Activated T-cell treated with anti-CD3 and anti-CD28 coated beads, Interleukin-2, amount 50 U/mL, for 72 hours (primary cell): ENCODE results near the gene GPR89A. TPM values are rescaled to one million over a fixed set of nuclear protein-coding genes. Genes with fewer than 3 reads are reported as not detected.
A peak's percentile ranks its signal among the peaks of the same experiment; 100 is the strongest.
"Not testable (repeated sequence)": the region's sequence is repeated elsewhere in the genome, so short reads cannot be mapped to it uniquely, and the experiment has no call there.

Source experiments
- ATAC-seq, 2 donors: fragments of 150-1000 bp; cut with Tn5 transposase; replicated peaks in 1 of 2; 2 replicates each; pipeline ENCODE4 v1.10.0; 2021; ENCODE audit warnings: moderate library complexity in 2 of 2, mild to moderate bottlenecking in 1 of 2
- DNase-seq, 2 donors: peaks; one replicate each; pipeline ENCODE4 v3.0.0; 2021 to 2022; ENCODE audit warnings: mixed read lengths in 1 of 2
- H3K27ac Mint-ChIP-seq: one replicate; pipeline ENCODE4 v1.8.0; 2022; ENCODE audit warnings: mild to moderate bottlenecking, moderate library complexity, mixed read lengths
- H3K27me3 Mint-ChIP-seq: one replicate; pipeline ENCODE4 v1.8.0; 2022; ENCODE audit warnings: low read depth, mixed read lengths
- H3K36me3 Mint-ChIP-seq, 2 donors: one replicate each; pipeline ENCODE4 v1.8.0; 2022; ENCODE audit warnings: mixed read lengths in 2 of 2, mild to moderate bottlenecking in 1 of 2; ENCODE audit not compliant: insufficient read depth in 2 of 2
- H3K4me1 Mint-ChIP-seq: one replicate; pipeline ENCODE4 v1.8.0; 2022; ENCODE audit warnings: low read depth, mixed read lengths
- H3K4me3 Mint-ChIP-seq, 2 donors: one replicate each; pipeline ENCODE4 v1.8.0; 2022; ENCODE audit warnings: mild to moderate bottlenecking in 2 of 2, mixed read lengths in 2 of 2, moderate library complexity in 2 of 2
- H3K9me3 Mint-ChIP-seq, 2 donors: one replicate each; pipeline ENCODE4 v1.8.0; 2022; ENCODE audit warnings: mixed read lengths in 2 of 2
- total RNA-seq, 2 donors: library from RNA; stranded (reverse); gene quantifications; one replicate each; pipeline ENCODE4 v1.2.3, GENCODE V29; 2022

GPR89A gene
- total RNA-seq, 2 donors from 2014 or later: 27.8 to 28.2 TPM

DNA sequence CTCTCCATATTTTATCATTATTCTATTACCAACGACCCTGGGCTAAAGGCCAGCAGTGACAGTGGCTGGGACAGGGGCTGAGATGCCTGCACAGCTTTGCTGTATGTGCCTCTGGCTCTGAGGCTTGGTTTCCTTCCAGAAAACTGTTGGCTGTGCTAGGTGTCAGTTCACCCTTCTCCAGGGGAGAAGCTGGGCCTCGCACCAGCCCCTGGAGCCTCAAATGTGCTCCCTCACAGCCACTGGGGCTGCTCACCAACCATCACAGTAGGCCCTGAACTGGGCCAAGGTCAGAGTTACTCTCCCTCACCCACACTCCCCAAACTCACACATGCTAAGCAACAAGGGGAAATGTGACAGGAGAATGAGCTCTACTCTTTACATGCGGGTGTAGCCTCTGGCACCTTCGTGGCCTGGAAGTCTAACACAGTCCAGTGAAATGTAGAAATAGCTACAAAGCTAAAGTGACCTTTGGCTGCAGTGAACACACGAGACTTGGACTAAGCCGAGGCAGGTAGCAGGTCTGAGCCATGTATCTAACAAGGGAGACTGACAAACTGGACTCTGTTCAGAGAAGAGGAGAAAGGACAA is 106.8 kb downstream of the GPR89A start:
- Mint-ChIP-seq H3K36me3 (no peaks in the 10 kb centered on the region), H3K9me3 (no peaks in the 10 kb centered on the region), H3K27ac (no peak overlapping the region), H3K4me1 (peaks cover 8% of the 10 kb centered on the region), H3K4me3 (no peak overlapping the region), H3K27me3 (peaks cover 4% of the 10 kb centered on the region)
- ATAC-seq: no peak
- no peak for DNase-seq

- Mint-ChIP-seq H3K9me3 (no peaks in the 10 kb centered on the region), H3K27ac (no peak overlapping the region), H3K4me3 (no peak overlapping the region), H3K4me1 (peaks cover 28% of the 10 kb centered on the region), H3K27me3 (peaks cover 21% of the 10 kb centered on the region), H3K36me3 (no peaks in the 10 kb centered on the region)
- ATAC-seq (no peak), DNase-seq (no peak)
These were observed 109.0 kb downstream of the GPR89A start for GRCh38 chr1:145716641-145717345.

DNA sequence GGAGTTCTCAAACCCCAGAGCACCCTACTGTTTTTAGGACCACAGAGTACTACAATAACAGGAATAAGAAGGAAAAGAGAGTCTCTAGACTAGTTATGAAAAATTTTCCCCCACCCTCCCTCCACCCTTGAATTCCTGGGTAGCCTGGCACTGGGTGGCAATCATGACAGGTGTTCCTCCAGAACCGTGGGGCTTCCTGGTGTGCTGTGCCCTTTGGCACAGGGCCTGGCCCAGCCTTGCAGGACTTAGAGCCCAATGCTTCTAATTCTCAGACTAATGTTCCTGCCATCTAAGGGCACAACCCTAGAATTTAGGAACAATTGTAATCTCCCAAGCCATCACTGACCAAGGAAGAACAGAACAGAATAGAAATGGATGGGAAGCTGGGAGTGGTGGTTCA is 110.0 kb downstream of the GPR89A start:
- DNase-seq: no peak
- H3K27me3 Mint-ChIP-seq: peaks cover 32% of the 10 kb centered on the region
- H3K4me3 Mint-ChIP-seq: no peak overlapping the region
- no peak overlapping the region for H3K27ac Mint-ChIP-seq
- H3K9me3 Mint-ChIP-seq: no peaks in the 10 kb centered on the region
- H3K4me1 Mint-ChIP-seq: peaks cover 34% of the 10 kb centered on the region
- no peaks in the 10 kb centered on the region for H3K36me3 Mint-ChIP-seq
- ATAC-seq: no peak

GRCh38 chr1:145718465-145718864 is 110.7 kb downstream of the GPR89A start:
- not testable (repeated sequence) for H3K9me3 Mint-ChIP-seq

DNA sequence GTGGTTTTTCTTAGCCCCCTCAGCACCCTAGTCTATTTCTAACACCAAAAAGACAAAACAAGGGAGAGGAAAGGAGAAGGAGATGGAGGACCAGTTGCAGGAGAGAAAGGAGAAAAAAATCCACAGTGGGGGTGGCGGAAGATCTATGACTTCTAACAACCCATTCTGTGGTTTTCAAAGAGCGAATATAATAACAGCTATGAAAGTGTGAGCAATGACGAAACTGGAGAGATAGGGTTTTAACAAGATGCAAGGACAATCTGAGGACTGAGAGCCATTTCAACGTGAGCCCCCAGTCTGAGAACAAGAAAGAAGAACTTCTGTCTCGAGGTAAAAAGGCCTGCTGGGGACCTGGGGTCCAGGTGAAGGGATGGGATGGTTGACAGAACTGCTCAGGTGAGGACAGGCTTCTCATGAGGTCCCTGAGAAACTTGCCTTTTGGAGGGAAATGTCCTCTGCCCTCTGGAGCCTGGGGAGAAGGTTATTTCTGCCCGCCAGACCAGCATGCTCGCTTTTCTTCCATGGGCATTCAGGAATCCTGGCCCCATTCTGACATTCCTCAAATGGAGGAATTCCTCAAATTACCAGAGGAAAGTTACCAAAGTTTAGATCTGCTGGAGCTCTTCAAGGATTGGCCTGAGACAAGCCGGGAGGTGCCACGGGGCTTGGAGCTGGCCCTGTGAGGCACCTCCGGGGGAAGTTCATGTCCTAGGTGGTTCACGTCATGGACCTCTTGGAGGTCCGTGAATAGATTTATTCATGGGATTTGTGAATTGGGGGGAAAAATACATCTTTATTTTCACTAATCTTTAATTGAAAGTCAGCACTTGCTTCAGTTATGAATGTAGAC is 111.7 kb downstream of the GPR89A start, which contains the start of gene CD160:
CD160 (plus strand) TSS at position 270 of the 850 bp plus-strand sequence. CDS start 8,829 bp downstream, outside the sequence.
- Mint-ChIP-seq H3K27ac (no peak within 1 kb of the TSS), H3K9me3 (no peaks in the 10 kb centered on the region), H3K27me3 (peaks cover 35% of the 10 kb centered on the region), H3K36me3 (no peaks in the 10 kb centered on the region), H3K4me3 (peak within 1 kb of the TSS; percentile 21 to 77), H3K4me1 (peaks cover 34% of the 10 kb centered on the region)
- ATAC-seq (peak; percentile 50 to 53), DNase-seq (peak in 1 of 2 donors; percentile 13)

More at GRCh38 chr1:145718465-145718864, 110.7 kb downstream of the GPR89A start:
- H3K27me3 Mint-ChIP-seq: peaks cover 35% of the 10 kb centered on the region
- not testable (repeated sequence) for H3K27ac Mint-ChIP-seq, H3K36me3 Mint-ChIP-seq, H3K4me3 Mint-ChIP-seq, DNase-seq, ATAC-seq
- peaks cover 34% of the 10 kb centered on the region for H3K4me1 Mint-ChIP-seq

Other genes starting within 250 kb of the GPR89A start
- gene NBPF20, start 182.4 kb upstream of the GPR89A start, total RNA-seq: 1 to 10 TPM; 1.3 to 2.3 TPM
- gene PDZK1, start 99.4 kb downstream of the GPR89A start, total RNA-seq: under 1 TPM; 0.39 to 0.41 TPM
- under 1 TPM in 1 of 2 donors, not detected in 1; 0.29 TPM for gene CD160, start 111.5 kb downstream of the GPR89A start, total RNA-seq
- gene RNF115, start 216.1 kb downstream of the GPR89A start, total RNA-seq: 10 to 100 TPM; 22.4 to 27.4 TPM
- 10 to 100 TPM; 57.3 to 70.3 TPM for gene POLR3C, start 216.2 kb downstream of the GPR89A start, total RNA-seq
- 10 to 100 TPM in 1 of 2 donors, 1 to 10 TPM in 1; 6.6 to 10.6 TPM for gene NUDT17, start 237.6 kb downstream of the GPR89A start, total RNA-seq